K562 (cell line): Measurements from ENCODE around the gene SLC19A1.

Source experiments
- BRCA1 ChIP-seq, 2 experiments: fragments of 450-650 bp in 1 of 2; sonication (generic) in 1 of 2; formaldehyde crosslinking in 1 of 2; IDR thresholded peaks; 2 replicates each; pipeline versions ENCODE4 v1.5.0 to v1.6.1; 2017 to 2020; ENCODE audit warnings: mild to moderate bottlenecking in 1 of 2, missing genetic modification reagents in 1 of 2
- CBX3 ChIP-seq, 2 experiments: IDR thresholded peaks; 1 replicate in 1 of 2; 2 replicates in 1 of 2; pipeline ENCODE4 v1.6.1; 2012; ENCODE audit warnings: inconsistent platforms in 2 of 2, low read length in 2 of 2, borderline replicate concordance in 1 of 2, control low read depth in 1 of 2
- CHD1 ChIP-seq: fragments of 200-600 bp; sonication (generic); IDR thresholded peaks from one replicate; pipeline ENCODE4 v1.6.1; 2012; ENCODE audit warnings: mild to moderate bottlenecking, moderate library complexity, low read length, inconsistent platforms
- CTCF ChIP-seq, 3 experiments: IDR thresholded peaks in 2 of 3; conservative IDR thresholded peaks in 1 of 3; 2 replicates each; pipeline ENCODE4 v1.5.1; 2011 to 2012; ENCODE audit warnings: low read length in 3 of 3, mild to moderate bottlenecking in 3 of 3, control low read depth in 2 of 3, improper control_type of control experiment in 1 of 3, inconsistent platforms in 1 of 3, low read depth in 1 of 3, mixed read lengths in 1 of 3, moderate library complexity in 1 of 3; ENCODE audit not compliant: insufficient read depth in 2 of 3
- FOXJ2 ChIP-seq: fragments of 200-800 bp; sonication (Bioruptor generic); IDR thresholded peaks from 2 replicates; pipeline ENCODE4 v1.6.1; 2016; ENCODE audit warnings: missing genetic modification characterization, missing compliant biosample characterization
- JUNB ChIP-seq: fragments of 450-650 bp; formaldehyde crosslinking; conservative IDR thresholded peaks from 2 replicates; pipeline ENCODE4 v1.4.0; 2020; ENCODE audit warnings: mild to moderate bottlenecking
- KAT7 ChIP-seq: sonication (generic); formaldehyde crosslinking; IDR thresholded peaks from 2 replicates; pipeline ENCODE4 v1.8.0; 2022; ENCODE audit warnings: missing genetic modification reagents, mild to moderate bottlenecking, borderline replicate concordance
- POLR2A ChIP-seq: fragments of 450-650 bp; conservative IDR thresholded peaks from 2 replicates; pipeline ENCODE4 v1.6.1; 2016
- ZNF146 ChIP-seq: IDR thresholded peaks from one replicate; pipeline ENCODE4 v1.6.1; 2018; ENCODE audit warnings: missing compliant biosample characterization; ENCODE audit not compliant: unreplicated experiment
- ZNF311 ChIP-seq: fragments of 250-450 bp; sonication (Bioruptor Pico); IDR thresholded peaks from 2 replicates; pipeline ENCODE4 v1.4.0; 2020; ENCODE audit warnings: mild to moderate bottlenecking, moderate library complexity
- ZSCAN29 ChIP-seq: fragments of 450-650 bp; IDR thresholded peaks from 2 replicates; pipeline ENCODE4 v1.6.1; 2017
- TF ChIP-seq, protein P1 (sequence below): sonication (generic); formaldehyde crosslinking; IDR thresholded peaks from 2 replicates; pipeline ENCODE4 v1.8.1; 2023; ENCODE audit warnings: missing genetic modification reagents, mild to moderate bottlenecking, borderline replicate concordance
- TF ChIP-seq, protein P2 (sequence below): sonication (generic); formaldehyde crosslinking; IDR thresholded peaks from 2 replicates; pipeline ENCODE4 v1.8.0; 2022; ENCODE audit warnings: mild to moderate bottlenecking, missing genetic modification reagents

- TF ChIP-seq CHD1 (no peak), POLR2A (no peak), ZSCAN29 (no peak), ZNF311 (no peak), ZNF146 (CRISPR knock-in tag) (no peak), BRCA1 (IDR thresholded peaks at IDR 0.05) (no peak), BRCA1 (CRISPR knock-in tag; IDR thresholded peaks at IDR 0.05) (no peak), JUNB (CRISPR knock-in tag) (no peak), FOXJ2 (tag) (no peak), CBX3 (IDR thresholded peaks at IDR 0.05; ENCODE audit: borderline replicate concordance in 1 of 2, low read length in 2 of 2) (no peak), CTCF (IDR thresholded peaks at IDR 0.05 in 2 of 3, conservative IDR thresholded peaks at IDR 0.05 in 1 of 3; ENCODE audit: insufficient read depth in 2 of 3, low read depth in 1 of 3, low read length in 3 of 3) (no peak), KAT7 (no peak)
- TF ChIP-seq, protein P1, sequence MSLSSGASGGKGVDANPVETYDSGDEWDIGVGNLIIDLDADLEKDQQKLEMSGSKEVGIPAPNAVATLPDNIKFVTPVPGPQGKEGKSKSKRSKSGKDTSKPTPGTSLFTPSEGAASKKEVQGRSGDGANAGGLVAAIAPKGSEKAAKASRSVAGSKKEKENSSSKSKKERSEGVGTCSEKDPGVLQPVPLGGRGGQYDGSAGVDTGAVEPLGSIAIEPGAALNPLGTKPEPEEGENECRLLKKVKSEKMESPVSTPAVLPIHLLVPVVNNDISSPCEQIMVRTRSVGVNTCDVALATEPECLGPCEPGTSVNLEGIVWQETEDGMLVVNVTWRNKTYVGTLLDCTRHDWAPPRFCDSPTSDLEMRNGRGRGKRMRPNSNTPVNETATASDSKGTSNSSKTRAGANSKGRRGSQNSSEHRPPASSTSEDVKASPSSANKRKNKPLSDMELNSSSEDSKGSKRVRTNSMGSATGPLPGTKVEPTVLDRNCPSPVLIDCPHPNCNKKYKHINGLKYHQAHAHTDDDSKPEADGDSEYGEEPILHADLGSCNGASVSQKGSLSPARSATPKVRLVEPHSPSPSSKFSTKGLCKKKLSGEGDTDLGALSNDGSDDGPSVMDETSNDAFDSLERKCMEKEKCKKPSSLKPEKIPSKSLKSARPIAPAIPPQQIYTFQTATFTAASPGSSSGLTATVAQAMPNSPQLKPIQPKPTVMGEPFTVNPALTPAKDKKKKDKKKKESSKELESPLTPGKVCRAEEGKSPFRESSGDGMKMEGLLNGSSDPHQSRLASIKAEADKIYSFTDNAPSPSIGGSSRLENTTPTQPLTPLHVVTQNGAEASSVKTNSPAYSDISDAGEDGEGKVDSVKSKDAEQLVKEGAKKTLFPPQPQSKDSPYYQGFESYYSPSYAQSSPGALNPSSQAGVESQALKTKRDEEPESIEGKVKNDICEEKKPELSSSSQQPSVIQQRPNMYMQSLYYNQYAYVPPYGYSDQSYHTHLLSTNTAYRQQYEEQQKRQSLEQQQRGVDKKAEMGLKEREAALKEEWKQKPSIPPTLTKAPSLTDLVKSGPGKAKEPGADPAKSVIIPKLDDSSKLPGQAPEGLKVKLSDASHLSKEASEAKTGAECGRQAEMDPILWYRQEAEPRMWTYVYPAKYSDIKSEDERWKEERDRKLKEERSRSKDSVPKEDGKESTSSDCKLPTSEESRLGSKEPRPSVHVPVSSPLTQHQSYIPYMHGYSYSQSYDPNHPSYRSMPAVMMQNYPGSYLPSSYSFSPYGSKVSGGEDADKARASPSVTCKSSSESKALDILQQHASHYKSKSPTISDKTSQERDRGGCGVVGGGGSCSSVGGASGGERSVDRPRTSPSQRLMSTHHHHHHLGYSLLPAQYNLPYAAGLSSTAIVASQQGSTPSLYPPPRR (CRISPR knock-in tag): no peak
- TF ChIP-seq, protein P2, sequence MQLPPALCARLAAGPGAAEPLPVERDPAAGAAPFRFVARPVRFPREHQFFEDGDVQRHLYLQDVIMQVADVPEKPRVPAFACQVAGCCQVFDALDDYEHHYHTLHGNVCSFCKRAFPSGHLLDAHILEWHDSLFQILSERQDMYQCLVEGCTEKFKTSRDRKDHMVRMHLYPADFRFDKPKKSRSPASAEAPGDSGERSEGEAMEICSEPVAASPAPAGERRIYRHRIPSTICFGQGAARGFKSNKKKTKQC: no peak
These were observed 90.5 kb downstream of the SLC19A1 start for GRCh38 chr21:45451771-45452182.
